DND-41 (cell line): ENCODE data around the gene DNM3.

ENCODE experiments used
- EZH2 ChIP-seq: IDR thresholded peaks from 3 replicates; pipeline ENCODE4 v1.6.1; 2012; ENCODE audit warnings: borderline replicate concordance, low read depth, mild to moderate bottlenecking, moderate library complexity, low read length, inconsistent platforms; ENCODE audit not compliant: severe bottlenecking
- TF ChIP-seq, protein P1 (sequence below): IDR thresholded peaks from 2 replicates; pipeline ENCODE4 v1.5.1; 2012; ENCODE audit warnings: borderline replicate concordance, low read length, moderate library complexity, mild to moderate bottlenecking; ENCODE audit not compliant: poor library complexity, severe bottlenecking; ENCODE audit errors: extremely low read depth

DNA sequence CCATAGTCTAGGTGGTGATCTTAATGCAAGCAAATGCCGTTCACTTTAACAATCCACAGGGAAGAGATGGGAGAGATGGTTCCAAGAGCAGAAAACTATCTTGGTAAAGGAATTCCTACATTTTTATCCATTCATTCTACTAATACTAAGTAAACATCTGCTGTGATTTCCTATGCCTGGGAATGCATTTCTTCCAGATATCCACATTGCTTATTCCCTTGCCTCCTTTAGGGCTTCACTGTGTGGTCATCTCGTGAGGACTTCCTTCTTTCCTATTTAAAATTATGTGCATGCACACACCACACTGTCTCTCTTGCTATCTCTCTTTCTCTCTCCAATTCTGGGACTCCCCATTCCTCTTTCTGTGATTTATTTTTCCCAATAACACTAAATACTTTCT, 380.1 kb downstream of the DNM3 start:
- TF ChIP-seq, protein P1, sequence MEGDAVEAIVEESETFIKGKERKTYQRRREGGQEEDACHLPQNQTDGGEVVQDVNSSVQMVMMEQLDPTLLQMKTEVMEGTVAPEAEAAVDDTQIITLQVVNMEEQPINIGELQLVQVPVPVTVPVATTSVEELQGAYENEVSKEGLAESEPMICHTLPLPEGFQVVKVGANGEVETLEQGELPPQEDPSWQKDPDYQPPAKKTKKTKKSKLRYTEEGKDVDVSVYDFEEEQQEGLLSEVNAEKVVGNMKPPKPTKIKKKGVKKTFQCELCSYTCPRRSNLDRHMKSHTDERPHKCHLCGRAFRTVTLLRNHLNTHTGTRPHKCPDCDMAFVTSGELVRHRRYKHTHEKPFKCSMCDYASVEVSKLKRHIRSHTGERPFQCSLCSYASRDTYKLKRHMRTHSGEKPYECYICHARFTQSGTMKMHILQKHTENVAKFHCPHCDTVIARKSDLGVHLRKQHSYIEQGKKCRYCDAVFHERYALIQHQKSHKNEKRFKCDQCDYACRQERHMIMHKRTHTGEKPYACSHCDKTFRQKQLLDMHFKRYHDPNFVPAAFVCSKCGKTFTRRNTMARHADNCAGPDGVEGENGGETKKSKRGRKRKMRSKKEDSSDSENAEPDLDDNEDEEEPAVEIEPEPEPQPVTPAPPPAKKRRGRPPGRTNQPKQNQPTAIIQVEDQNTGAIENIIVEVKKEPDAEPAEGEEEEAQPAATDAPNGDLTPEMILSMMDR, result no peak
- TF ChIP-seq EZH2, result no peak
